Stomach (tissue), 9 donors: ENCODE measurements around the gene ADAMTS20. TPM values are rescaled to one million over a fixed set of nuclear protein-coding genes. Genes with fewer than 3 reads are reported as not detected.

Source experiments
- DNase-seq, 2 donors: peaks; one replicate each; pipeline versions ENCODE4 v3.0.0 to v3.0.0-alpha.2; 2013 to 2019
- H3K27ac ChIP-seq, 5 donors: fragments of 200-600 bp in 4 of 5; sonication (generic) in 4 of 5; one replicate each; pipeline ENCODE4 v1.5.1; 2013 to 2019; ENCODE audit warnings: mild to moderate bottlenecking in 1 of 5, moderate library complexity in 1 of 5
- H3K27me3 ChIP-seq, 3 donors: fragments of 200-600 bp; sonication (generic); one replicate each; pipeline ENCODE4 v1.5.1; 2017 to 2019; ENCODE audit warnings: mixed run types in 1 of 3
- H3K36me3 ChIP-seq, 4 donors: fragments of 200-600 bp; sonication (generic); 1 replicate in 3 of 4; 2 replicates in 1 of 4; pipeline ENCODE4 v1.5.1; 2016 to 2019
- H3K4me1 ChIP-seq, 4 donors: fragments of 200-600 bp; sonication (generic); one replicate each; pipeline ENCODE4 v1.5.1; 2016 to 2019
- H3K4me3 ChIP-seq, 4 donors: fragments of 200-600 bp; sonication (generic) in 3 of 4; one replicate each; pipeline ENCODE4 v1.5.1; 2016 to 2019; ENCODE audit warnings: mild to moderate bottlenecking in 1 of 4
- H3K9me3 ChIP-seq, 4 donors: fragments of 200-600 bp; sonication (generic); one replicate each; pipeline ENCODE4 v1.5.1; 2016 to 2019
- EP300 ChIP-seq: sonication (generic); formaldehyde crosslinking; IDR thresholded peaks from one replicate; pipeline ENCODE4 v1.6.1; 2017; ENCODE audit warnings: antibody characterized with exemption
- POLR2A ChIP-seq, 4 donors: fragments of 450-650 bp; IDR thresholded peaks; one replicate each; pipeline ENCODE4 v1.6.1; 2016; ENCODE audit warnings: antibody characterized with exemption in 4 of 4, control low read depth in 2 of 4, mild to moderate bottlenecking in 1 of 4, moderate library complexity in 1 of 4
- POLR2AphosphoS5 ChIP-seq, 3 donors: sonication (generic); formaldehyde crosslinking; IDR thresholded peaks; one replicate each; pipeline ENCODE4 v1.6.1; 2016; ENCODE audit warnings: antibody characterized with exemption in 3 of 3
- WGBS, 5 donors: extraction: QIAGEN DNeasy Blood & Tissue Kit in 3 of 5; methylation state at CpG; one replicate each; pipeline versions ENCODE4 v1.1.5 to v1.1.7; 2013 to 2018; 5-methylcytosine and 5-hydroxymethylcytosine counted together
- intact Hi-C: fragments of 100-400 bp; cut with DNase I; formaldehyde crosslinking; loops from one replicate; pipeline ENCODE4 v1.15.1; 2023; ENCODE audit warnings: low total_unique reads
- polyA plus RNA-seq, 3 donors: library from polyadenylated mRNA; stranded (reverse); fragments of 200-250 nt; gene quantifications; one replicate each; pipeline ENCODE4 v1.2.3, GENCODE V29; 2013
- total RNA-seq, 5 donors: library from RNA; depleted of rRNA; stranded (reverse); fragments of >200 nt; gene quantifications; one replicate each; pipeline versions ENCODE4 v1.1.0 to v1.2.3, GENCODE V29; 2014 to 2016
- TF ChIP-seq, protein P1 (sequence below), 7 experiments: fragments of 450-650 bp in 4 of 7; fragments of 200-600 bp in 3 of 7; sonication (generic) in 3 of 7; IDR thresholded peaks; one replicate each; pipeline ENCODE4 v1.5.1; 2016 to 2019; ENCODE audit warnings: antibody characterized with exemption in 7 of 7, control low read depth in 2 of 7, mild to moderate bottlenecking in 1 of 7
- donor health status: healthy with polysubstance abuse.
- donor health status: Bipolar disorder and iron deficiency.
- donor health status: healthy.

The ADAMTS20 gene
- total and polyA plus RNA-seq, 8 donors = 0.55 TPM; not detected in 7

DNA sequence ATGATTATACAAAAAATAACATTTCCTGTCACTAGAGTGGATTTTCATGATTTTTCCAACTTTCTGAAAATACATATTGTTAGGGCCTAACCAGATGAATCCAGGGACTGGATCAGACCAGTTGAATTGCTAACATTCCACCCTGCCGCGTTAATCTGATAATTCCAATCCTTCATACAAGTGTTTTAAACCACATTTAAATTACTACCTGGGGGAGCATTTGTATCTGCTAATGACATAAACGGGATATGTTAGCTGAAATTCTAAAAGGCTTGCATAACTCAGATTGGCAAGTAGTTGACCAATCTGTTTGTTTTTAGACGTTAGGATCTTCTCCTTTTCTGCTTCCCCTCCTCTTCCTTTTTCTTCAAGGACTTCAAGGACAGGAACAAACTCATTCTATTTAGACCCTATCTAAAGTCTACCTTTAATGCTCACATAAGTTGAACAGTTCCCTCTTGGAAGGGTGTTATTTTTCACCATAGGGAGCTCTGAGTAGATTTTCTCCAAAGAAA, 239.0 kb downstream of the ADAMTS20 start:
- Histone ChIP-seq H3K27ac (no peak overlapping the region), H3K27me3 (no peaks in the 10 kb centered on the region), H3K4me3 (no peak overlapping the region), H3K4me1 (no peaks in the 10 kb centered on the region), H3K9me3 (no peaks in the 10 kb centered on the region), H3K36me3 (no peaks in the 10 kb centered on the region)
- TF ChIP-seq POLR2A (IDR thresholded peaks at IDR 0.05) (no peak), EP300 (no peak), POLR2AphosphoS5 (IDR thresholded peaks at IDR 0.05) (no peak)
- TF ChIP-seq, protein P1, sequence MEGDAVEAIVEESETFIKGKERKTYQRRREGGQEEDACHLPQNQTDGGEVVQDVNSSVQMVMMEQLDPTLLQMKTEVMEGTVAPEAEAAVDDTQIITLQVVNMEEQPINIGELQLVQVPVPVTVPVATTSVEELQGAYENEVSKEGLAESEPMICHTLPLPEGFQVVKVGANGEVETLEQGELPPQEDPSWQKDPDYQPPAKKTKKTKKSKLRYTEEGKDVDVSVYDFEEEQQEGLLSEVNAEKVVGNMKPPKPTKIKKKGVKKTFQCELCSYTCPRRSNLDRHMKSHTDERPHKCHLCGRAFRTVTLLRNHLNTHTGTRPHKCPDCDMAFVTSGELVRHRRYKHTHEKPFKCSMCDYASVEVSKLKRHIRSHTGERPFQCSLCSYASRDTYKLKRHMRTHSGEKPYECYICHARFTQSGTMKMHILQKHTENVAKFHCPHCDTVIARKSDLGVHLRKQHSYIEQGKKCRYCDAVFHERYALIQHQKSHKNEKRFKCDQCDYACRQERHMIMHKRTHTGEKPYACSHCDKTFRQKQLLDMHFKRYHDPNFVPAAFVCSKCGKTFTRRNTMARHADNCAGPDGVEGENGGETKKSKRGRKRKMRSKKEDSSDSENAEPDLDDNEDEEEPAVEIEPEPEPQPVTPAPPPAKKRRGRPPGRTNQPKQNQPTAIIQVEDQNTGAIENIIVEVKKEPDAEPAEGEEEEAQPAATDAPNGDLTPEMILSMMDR (IDR thresholded peaks at IDR 0.05) = no peak
- no peak for DNase-seq
- intact Hi-C loops = no loop called here
- WGBS, 5 donors = 57 to 74% (median 64%) methylated on average over 4 of the region's 4 CpGs

DNA sequence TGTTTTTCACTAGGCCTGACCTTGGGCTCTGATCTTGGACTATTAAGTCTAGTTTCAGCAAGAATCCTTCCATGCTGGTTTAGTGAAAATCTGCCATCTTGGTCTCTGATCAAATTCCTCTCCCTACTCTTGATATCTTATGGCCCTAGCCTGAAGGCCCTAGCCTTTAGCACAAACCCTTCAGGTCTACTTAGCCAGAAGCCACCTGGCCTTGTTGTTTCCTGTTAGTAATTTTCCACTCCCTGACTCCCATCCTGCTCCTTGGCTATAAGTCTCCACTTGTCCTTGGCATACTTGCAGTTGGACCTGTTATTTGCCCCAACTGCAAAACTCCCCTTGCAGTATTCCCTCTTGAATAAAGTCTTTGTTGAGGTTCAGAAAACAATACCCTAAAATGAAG, 241.4 kb downstream of the ADAMTS20 start:
- no peak for DNase-seq
- Histone ChIP-seq H3K9me3 (no peaks in the 10 kb centered on the region), H3K27me3 (no peaks in the 10 kb centered on the region), H3K4me3 (no peak overlapping the region), H3K36me3 (no peaks in the 10 kb centered on the region), H3K27ac (no peak overlapping the region), H3K4me1 (no peaks in the 10 kb centered on the region)
- TF ChIP-seq EP300 = no peak
- TF ChIP-seq POLR2A (IDR thresholded peaks at IDR 0.05) = no peak
- TF ChIP-seq POLR2AphosphoS5 (IDR thresholded peaks at IDR 0.05) = no peak
- TF ChIP-seq, protein P1 (IDR thresholded peaks at IDR 0.05) = no peak
- intact Hi-C loops = no loop called here

DNA sequence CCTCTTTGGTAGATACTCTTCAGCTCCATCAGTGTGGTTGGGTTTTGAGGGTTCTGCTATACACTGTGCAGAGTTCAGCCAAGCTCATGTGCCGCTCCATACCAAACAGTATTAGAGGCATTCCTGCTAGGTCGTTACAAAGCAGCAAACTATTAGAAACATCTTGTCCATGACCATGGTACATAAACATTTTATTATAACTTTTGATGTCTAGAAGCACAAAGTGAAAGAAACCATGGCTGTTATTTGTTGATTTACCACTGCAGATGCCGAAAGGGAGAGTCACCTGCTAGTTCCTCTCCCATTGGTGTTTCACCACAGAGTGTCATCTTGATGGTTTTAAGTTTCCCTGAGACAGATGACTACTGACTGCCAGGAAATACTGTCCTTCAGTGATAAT, 242.0 kb downstream of the ADAMTS20 start:
- TF ChIP-seq POLR2AphosphoS5 (IDR thresholded peaks at IDR 0.05) (no peak), EP300 (no peak), POLR2A (IDR thresholded peaks at IDR 0.05) (no peak)
- TF ChIP-seq, protein P1 (IDR thresholded peaks at IDR 0.05) = no peak
- Histone ChIP-seq H3K27ac (no peak overlapping the region), H3K4me1 (no peaks in the 10 kb centered on the region), H3K36me3 (no peaks in the 10 kb centered on the region), H3K4me3 (no peak overlapping the region), H3K9me3 (no peaks in the 10 kb centered on the region), H3K27me3 (no peaks in the 10 kb centered on the region)
- DNase-seq = no peak
- WGBS, 5 donors = 82 to 95% (median 82%) methylated on average over 3 of the region's 3 CpGs
- intact Hi-C loops = no loop called here

DNA sequence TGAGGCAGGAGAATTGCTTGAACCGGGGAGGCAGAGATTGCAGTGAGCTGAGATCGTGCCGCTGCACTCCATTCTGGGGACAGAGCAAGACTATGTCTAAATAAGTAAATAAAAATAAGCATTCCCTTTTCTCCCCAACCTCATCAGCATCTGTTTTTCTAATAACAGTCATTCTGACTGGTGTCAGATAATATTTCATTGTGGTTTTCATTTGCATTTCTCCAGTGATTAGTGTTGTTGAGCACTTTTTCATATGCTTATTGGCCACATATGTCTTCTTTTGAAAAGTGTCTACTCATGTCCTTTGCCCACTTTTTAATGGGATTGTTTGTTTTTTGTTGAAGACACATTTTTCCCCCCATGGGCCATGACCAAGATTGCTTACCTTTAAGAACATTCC, 243.2 kb downstream of the ADAMTS20 start:
- intact Hi-C loops = no loop called here
- DNase-seq = no peak
- 93 to 98% (median 96%) methylated on average over 3 of the region's 3 CpGs for WGBS, 5 donors

More for the DNA sequence above, 243.2 kb downstream of the ADAMTS20 start:
- Histone ChIP-seq H3K27me3 (no peaks in the 10 kb centered on the region), H3K4me3 (no peak overlapping the region), H3K36me3 (no peaks in the 10 kb centered on the region), H3K27ac (no peak overlapping the region), H3K4me1 (no peaks in the 10 kb centered on the region), H3K9me3 (no peaks in the 10 kb centered on the region)
- TF ChIP-seq POLR2AphosphoS5 (IDR thresholded peaks at IDR 0.05) (no peak), POLR2A (IDR thresholded peaks at IDR 0.05) (no peak)
- TF ChIP-seq, protein P1 (IDR thresholded peaks at IDR 0.05) = no peak
